ENCODE results near the gene FOXA3. TPM values are rescaled to one million over a fixed set of nuclear protein-coding genes. Genes with fewer than 3 reads are reported as not detected.

The FOXA3 gene
- total RNA-seq, 1 donor from 2014 or later = 7.3 TPM

- Histone ChIP-seq H3K4me3 (peak overlapping the region; percentile 82), H3K4me1 (peaks cover 4% of the 10 kb centered on the region), H2AFZ (replicated peaks) (peak overlapping the region; percentile 74), H3K9ac (peak overlapping the region; percentile 60), H3K27ac (no peak overlapping the region), H4K20me1 (ENCODE audit: low read depth) (peaks cover 6% of the 10 kb centered on the region), H3F3A (ENCODE audit: low read depth) (peaks cover 29% of the 10 kb centered on the region), H3K4me2 (peak overlapping the region; percentile 79), H3K9me3 (ENCODE audit: low read depth) (no peaks in the 10 kb centered on the region), H3K36me3 (no peaks in the 10 kb centered on the region), H3K27me3 (peaks cover 8% of the 10 kb centered on the region), H3K79me2 (ENCODE audit: low read depth) (peaks cover 67% of the 10 kb centered on the region)
- H3K9me3 Mint-ChIP-seq = peaks cover 2% of the 10 kb centered on the region
- no peak for DNase-seq (ENCODE audit: low spot score)
- peaks cover 13% of the 10 kb centered on the region for H3K4me1 Mint-ChIP-seq
- H3K4me3 Mint-ChIP-seq = peak overlapping the region; percentile 93
- TF ChIP-seq EZH2 (IDR thresholded peaks at IDR 0.05) (no peak), CTCF (IDR thresholded peaks at IDR 0.05) (peak; percentile 1), EZH2phosphoT487 (IDR thresholded peaks at IDR 0.05) (no peak)
- H3K27me3 Mint-ChIP-seq (ENCODE audit: insufficient read depth, low read depth) = peaks cover 34% of the 10 kb centered on the region
- peaks cover 11% of the 10 kb centered on the region for H3K36me3 Mint-ChIP-seq
- peak overlapping the region; percentile 81 for H3K27ac Mint-ChIP-seq
Measured at GRCh38 chr19:45862271-45862563, 1.9 kb upstream of the FOXA3 start.

- Histone ChIP-seq H3K4me3 (peak within 1 kb of the TSS; percentile 82), H3K4me1 (peaks cover 4% of the 10 kb centered on the region), H2AFZ (replicated peaks) (peak within 1 kb of the TSS; percentile 98), H3K36me3 (no peaks in the 10 kb centered on the region), H4K20me1 (ENCODE audit: low read depth) (peaks cover 6% of the 10 kb centered on the region), H3K27me3 (peaks cover 8% of the 10 kb centered on the region), H3K9me3 (ENCODE audit: low read depth) (no peaks in the 10 kb centered on the region), H3K27ac (peak within 1 kb of the TSS; percentile 55), H3K79me2 (ENCODE audit: low read depth) (peaks cover 63% of the 10 kb centered on the region), H3F3A (ENCODE audit: low read depth) (peaks cover 29% of the 10 kb centered on the region), H3K4me2 (peak within 1 kb of the TSS; percentile 79), H3K9ac (peak within 1 kb of the TSS; percentile 60)
- peaks cover 37% of the 10 kb centered on the region for H3K27me3 Mint-ChIP-seq (ENCODE audit: insufficient read depth, low read depth)
- H3K36me3 Mint-ChIP-seq = peaks cover 11% of the 10 kb centered on the region
- peak within 1 kb of the TSS; percentile 93 for H3K4me3 Mint-ChIP-seq
- peaks cover 2% of the 10 kb centered on the region for H3K9me3 Mint-ChIP-seq
- TF ChIP-seq EZH2 (IDR thresholded peaks at IDR 0.05) (no peak), CTCF (IDR thresholded peaks at IDR 0.05) (peak; percentile 1)
- peak within 1 kb of the TSS; percentile 81 for H3K27ac Mint-ChIP-seq
- peaks cover 13% of the 10 kb centered on the region for H3K4me1 Mint-ChIP-seq
- peak; percentile 100 for DNase-seq (ENCODE audit: low spot score)
Measured at GRCh38 chr19:45862564-45863334, 1.4 kb upstream of the FOXA3 start, which contains the start of gene SYMPK. SYMPK (minus strand) TSS chr19:45863147; CDS start chr19:45854495, 8,652 bp downstream.

- peaks cover 40% of the 10 kb centered on the region for H3K27me3 Mint-ChIP-seq (ENCODE audit: insufficient read depth, low read depth)
Measured at GRCh38 chr19:45863335-45863839, 739 bp upstream of the FOXA3 start.

More at GRCh38 chr19:45863335-45863839, 739 bp upstream of the FOXA3 start:
- Mint-ChIP-seq H3K4me1 (peaks cover 13% of the 10 kb centered on the region), H3K27ac (peak overlapping the region; percentile 69), H3K36me3 (peaks cover 8% of the 10 kb centered on the region), H3K4me3 (peak overlapping the region; percentile 93), H3K9me3 (peaks cover 2% of the 10 kb centered on the region)
- peak overlapping the region; percentile 82 for H3K4me3 ChIP-seq
- TF ChIP-seq CTCF (IDR thresholded peaks at IDR 0.05) (no peak), EZH2phosphoT487 (IDR thresholded peaks at IDR 0.05) (no peak), EZH2 (IDR thresholded peaks at IDR 0.05) (no peak)
- peaks cover 6% of the 10 kb centered on the region for H4K20me1 ChIP-seq (ENCODE audit: low read depth)
- H3K27ac ChIP-seq = no peak overlapping the region
- peaks cover 4% of the 10 kb centered on the region for H3K4me1 ChIP-seq
- DNase-seq (ENCODE audit: low spot score) = no peak
- H3K27me3 ChIP-seq = peaks cover 8% of the 10 kb centered on the region
- peak overlapping the region; percentile 79 for H3K4me2 ChIP-seq
- H3K9ac ChIP-seq = no peak overlapping the region
- H3K9me3 ChIP-seq (ENCODE audit: low read depth) = no peaks in the 10 kb centered on the region
- peaks cover 57% of the 10 kb centered on the region for H3K79me2 ChIP-seq (ENCODE audit: low read depth)
- peaks cover 29% of the 10 kb centered on the region for H3F3A ChIP-seq (ENCODE audit: low read depth)
- no peaks in the 10 kb centered on the region for H3K36me3 ChIP-seq
- H2AFZ ChIP-seq (replicated peaks) = peak overlapping the region; percentile 98

Measured in neural progenitor cell (in vitro differentiated cells).